Left forelimb (tissue), 1 donor: ENCODE data around the gene DDX10.

ENCODE experiments used
- DNase-seq: peaks from one replicate; pipeline ENCODE4 v3.0.0-alpha.2; 2018; ENCODE audit warnings: low spot score

DDX10 gene

DNA sequence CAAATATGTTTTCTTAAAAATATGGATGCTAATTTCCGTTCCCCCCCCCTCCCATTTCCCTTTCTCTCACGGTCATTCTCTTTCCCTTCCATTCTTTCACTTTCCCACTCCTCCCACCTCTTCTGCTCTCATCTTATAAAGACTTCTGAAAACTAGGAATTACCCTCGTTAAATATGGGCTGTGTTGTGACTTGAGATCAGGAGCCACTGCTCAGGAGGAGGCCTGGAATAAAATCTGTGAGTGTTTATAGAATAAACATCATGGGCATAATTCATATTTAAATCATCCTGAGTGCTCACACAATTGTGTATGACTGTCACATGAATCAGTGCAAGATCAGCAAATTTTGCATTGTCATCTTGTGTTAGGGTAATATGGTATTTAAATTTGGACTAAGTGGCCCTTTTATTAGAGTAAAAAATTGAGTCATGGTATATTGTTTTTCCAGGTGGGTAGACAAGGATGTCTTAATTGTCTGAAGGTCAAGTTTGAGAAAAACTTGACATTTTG lies 208.0 kb downstream of the DDX10 start:
- DNase-seq: no peak

DNA sequence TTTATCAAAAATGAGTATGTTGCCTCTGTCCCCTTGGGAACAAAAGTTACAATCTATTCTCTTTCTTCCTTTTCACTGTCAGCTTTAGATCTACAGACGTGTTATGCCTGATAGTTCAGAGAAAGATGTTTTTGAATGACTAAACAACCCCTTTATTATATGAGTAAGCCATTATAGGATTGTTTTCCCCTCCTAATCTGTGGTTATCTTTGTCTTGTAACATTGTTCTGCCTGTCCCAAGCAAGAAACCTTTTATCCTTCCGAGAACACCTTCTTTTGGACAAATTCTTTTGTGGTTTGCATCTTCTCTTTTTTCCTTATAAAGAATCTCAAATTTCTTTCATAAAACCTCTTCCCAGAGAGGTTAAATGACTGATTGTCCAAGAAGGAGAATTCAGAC lies 208.4 kb downstream of the DDX10 start:
- no peak for DNase-seq

DNA sequence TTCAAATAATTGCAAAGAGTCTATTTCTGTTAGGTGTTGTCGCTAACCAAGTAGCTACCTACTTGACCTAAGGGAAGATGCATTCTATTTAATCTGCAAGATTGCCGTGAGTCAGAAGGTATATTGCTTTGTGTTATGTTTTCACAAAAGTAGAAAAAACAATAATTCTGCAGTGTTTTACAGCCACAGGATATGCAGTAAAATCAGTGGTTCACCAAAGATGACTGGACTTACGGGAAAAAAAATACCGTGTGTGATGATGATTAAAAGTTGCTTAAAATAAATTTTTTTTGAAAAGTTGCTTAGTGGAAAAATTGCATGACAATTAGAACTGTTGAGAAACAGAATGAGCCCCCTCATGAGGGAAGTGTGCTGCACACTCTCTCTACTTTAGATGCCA lies 209.1 kb downstream of the DDX10 start:
- DNase-seq: no peak

DNA sequence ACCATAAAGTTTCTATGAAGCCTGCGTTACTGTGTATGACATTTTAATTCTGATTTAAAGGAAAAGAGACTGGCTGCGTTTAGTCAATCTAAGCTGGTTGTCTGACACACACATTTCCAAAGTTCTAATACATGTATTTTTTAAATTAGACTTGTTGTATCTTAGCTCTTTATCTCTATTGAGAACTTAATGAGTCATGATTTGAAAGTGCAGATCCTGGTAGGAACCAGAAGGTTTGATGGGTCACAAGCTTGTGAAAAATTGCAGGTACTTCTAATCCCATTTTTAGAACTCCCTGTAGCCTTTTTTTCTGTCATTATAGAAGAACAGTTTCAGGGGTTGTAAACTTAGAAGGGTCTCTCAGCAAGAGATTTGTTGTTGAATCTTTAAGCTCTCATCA lies 210.3 kb downstream of the DDX10 start:
- no peak for DNase-seq

DNA sequence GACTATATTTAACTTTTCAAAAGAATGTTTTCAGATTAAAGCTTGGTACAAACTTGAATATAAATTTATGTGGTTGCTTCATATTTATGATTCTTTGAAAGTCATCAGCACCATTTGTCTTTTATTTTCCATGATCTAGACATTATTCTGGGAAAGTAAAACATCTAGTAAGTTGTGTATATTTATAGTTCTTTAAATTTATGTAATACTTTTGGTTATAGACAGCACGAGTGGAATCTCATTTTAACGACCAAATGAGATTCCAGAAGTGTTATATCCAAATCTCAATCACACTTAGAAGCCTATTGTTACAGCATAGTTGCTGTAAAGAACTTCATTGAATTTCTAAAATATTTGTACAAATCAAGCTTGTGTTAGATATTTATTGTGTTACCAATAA lies 212.3 kb downstream of the DDX10 start:
- no peak for DNase-seq

DNA sequence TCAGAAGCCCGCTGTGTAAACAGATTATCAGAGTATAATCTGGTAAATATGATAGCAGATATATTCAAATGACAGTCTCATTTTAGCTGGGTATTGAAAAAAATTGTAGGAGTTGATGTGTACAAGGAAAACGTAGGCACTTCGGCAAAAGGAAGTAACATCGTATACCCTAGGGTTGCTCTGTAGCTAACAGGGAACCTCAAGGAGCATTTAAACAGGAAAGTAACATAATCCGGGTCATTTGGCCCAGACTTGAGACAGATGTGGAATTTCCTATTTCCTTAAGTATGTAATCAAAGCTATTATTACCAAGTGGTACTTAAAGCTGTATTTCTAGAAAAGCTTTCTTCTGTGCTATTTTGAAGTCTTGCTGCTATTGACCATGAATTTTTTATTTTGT lies 215.6 kb downstream of the DDX10 start:
- no peak for DNase-seq

DNA sequence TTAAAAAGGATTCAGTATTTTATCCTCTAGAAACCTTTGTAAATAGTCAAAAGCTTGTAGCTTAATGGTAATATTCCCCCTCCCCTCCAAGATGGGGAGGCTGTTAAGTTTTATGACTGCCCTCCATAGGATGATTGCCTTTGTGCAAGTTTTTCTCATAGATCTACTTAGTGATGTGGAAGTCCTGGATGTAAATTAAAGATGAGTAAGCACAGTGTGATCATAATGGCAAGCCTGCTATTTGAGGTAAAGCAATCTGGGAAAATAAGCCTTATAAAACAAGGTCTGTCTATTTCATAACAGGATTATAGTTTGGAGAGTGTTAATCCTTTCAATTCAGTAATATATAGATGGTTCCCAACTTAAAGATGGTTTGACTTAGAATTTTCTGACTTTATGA lies 216.3 kb downstream of the DDX10 start:
- no peak for DNase-seq

DNA sequence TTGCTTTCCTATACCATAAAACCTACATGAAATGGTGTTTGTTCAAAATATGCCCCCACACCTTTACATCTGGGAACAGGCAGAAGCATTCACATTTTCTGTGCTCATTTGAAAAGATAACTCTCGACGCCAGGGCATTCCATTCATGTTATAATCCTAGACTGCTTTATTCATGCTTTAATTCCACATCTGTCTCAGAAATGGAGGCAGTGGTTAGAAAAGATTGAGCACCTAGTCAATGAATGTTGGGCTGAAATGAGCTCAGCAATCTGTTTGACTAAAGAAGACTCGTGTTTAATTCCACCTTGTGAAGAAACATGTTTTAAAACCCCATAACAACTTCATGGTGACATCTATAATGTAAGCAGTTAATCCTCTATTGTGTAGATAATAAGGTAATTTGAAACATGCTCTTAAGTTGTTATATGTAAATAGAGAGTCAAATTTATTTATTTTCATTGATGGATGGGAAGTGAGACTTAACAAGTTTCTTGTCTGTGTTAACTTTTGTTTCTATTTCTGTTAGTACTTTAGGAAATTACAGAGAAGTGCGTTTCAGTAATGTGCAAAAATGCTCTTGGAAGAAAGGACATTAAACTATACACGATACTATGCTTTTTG lies 217.5 kb downstream of the DDX10 start:
- DNase-seq: no peak

DNA sequence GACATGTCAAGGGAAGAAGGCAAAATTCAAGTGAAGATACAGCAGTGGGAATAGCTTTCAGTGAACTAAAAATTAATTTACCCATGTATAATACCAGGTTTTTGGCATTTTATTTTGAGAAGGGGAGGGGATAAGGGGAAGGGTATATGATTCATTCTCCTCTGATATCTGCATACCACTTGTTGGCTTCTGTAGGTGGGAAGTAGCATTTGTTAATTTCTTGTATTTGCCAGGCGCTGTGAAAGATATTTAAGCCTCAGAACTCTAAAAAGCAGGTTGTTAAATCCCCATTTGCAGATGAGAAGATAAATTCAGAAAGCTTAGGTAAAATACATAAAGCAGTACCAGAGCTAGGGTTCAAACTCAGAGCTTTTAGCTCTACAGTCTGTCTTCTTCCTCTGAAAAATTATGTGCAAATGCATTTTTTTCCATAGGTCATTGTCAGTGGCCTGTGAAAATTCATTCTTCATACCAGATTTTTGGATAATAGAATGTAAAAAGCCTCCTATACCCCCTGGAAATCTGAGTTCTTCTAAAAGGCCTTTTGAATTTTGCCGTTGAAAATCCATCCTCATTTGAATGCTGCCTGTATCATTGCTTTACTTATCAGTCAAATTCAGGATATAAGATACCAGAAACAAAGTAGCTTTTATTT lies 221.3 kb downstream of the DDX10 start:
- DNase-seq: no peak

DNA sequence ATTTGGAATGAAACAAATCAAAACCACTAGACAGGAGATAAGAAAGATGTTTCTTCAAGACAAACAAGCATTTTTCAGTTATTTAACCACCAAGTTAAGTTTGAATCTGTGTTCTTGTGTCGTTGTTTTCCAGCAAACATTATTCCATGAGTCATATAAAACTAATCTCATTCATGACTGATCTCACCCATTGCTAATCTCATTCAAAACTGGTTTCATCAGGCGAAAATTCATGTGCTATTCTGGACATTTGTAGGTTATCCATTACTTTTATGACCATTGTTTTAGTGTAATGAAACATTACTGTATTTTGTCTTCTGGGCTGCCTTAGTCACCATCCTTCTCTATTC lies 221.8 kb downstream of the DDX10 start:
- DNase-seq: no peak

DNA sequence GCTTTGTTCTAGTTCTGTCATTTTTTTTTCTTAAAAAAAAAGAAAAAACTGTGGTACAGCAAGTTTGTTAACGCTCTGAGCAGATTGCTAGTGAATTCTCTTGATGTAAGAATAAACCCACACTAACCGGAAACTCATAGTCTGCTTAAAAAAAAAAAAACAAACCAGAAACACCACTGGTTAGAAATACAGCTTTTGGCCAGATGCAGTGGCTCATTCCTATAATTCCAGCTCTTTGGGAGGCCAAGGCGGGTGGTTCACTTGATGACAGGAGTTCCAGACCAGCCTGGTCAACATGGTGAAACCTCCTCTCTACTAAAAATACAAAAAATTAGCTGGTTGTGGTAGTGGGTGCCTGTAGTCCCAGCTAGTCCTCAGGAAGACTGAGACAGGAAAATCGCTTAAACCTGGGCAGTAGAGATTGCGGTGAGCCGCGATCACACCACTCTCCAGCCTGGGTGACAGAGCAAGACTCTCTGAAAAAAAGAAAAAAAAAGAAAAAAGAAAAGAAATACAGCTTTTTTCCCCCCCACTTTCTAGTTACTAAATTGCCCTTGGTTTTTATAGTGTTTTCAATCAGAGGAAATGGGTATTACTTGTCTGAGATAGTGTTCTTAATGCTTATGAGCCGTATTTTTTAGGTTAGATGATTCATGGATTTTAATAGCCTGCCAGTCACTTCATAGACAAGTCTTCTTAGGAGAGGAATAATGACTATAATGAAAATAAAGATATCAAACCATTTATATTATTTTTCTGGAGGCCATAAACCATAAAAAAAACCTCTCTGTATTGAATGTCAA lies 222.8 kb downstream of the DDX10 start:
- DNase-seq: no peak

DNA sequence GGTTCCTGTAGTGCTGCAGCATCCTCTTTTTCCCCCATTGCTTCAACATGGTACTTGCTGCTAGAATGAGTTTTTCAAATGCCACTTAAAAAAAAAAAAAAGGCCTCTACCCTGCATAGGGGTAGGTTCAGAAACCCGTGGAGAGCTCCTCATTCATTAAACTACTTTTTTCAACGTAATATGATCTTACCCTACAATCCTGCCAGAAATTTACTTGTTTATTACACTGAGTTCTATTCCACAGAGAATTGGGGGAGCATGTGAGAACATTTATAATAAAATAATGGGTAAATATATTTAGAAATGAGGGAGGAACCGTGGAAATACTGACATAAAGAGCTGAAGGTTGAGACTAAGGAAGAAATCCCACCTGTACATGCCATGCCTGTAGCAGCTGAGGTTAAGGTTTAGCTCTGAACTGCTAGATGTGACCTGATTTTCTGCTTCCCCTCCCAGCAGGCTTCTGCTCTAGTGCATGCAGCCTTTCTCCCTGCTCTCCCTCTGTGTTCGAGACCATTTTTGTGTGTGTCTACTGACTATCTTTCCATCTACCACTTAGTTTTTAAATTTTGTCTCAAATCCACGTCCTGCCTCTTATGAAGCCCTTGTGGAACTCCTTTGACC lies 225.7 kb downstream of the DDX10 start:
- DNase-seq: no peak

DNA sequence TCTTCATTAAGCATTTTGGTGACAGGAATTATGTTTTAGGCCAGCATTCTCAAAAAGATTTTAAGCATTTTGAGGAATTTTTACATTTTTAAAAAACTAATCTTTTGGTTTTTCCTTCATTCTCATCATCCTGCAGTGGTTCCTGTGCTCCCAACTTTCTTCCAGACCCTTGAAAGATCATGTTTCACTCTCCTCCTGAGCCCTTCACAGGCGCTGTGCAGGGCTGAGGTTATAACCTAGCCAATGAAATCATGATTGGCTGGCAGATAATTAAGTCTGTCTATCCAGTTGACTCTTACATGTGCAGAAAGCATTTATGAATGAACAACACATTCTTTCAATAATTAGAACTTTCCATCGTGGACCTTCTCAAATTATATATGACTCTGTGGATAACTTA lies 226.3 kb downstream of the DDX10 start:
- no peak for DNase-seq

DNA sequence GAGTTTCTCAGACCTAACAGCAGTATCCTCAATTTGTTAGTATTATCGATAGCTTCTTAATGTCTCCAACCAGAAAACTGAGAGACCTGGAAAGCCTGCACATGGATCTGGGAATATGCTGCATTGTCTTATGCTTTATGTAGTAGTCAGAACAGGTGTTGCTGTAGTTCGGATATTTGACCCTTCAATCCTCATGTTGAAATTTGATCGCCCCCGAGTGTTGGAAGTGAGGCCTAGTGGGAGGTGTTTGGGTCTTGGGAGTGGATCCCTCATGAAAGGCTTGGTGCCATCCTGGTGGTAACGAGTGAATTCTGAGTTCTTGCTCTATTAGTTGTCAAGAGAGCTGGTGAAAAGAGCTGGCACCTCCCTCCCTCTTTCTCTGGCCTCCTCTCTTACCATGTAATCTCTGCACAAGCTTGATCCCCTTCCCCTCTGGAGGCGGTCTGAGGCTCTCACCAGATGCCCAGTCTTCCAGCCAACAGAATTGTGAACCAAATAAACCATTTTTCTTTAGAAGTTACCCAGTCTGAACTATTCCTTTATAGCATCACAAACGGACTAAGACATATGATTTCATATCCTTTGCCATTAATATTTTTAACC lies 227.1 kb downstream of the DDX10 start:
- no peak for DNase-seq

DNA sequence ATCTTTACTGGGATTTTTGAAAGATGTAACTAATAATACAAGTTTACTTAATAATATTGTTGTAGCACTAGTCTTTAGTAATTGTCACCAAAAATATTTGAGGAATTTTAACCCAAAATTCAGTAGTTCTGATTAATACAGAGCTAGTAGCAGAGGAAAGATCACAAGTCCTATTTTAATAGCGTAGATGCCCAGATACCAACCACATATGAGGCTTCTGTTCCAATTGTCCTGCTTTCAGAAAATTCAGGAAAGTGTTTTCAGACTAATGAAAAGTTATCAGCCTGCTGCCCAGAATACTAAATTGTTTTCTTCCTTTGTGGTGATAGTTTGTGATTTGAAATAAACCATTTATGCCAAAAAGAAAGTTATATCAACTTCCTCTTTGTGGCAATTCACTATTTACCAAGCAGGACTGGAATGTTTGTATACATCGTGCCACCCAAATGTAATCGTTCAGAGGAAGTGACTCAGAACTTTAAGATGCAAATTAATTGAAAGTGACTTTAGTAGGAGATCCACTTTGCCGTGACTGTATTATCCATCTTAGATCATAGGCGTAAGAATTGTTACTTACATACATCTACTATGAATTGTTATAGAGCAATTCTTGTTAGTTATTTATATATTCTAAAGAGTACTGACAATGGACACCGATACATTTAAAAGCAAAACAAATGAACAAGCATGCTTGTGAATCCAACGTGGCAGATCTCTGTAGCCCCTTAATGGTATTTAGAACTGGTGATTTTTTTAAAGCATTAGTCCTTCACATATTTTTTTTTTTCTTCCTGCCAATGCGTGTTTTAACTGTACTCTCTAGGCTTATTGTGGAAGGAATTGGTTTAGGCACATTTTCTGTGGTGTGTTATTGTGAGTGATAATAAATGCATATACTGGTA lies 231.0 kb downstream of the DDX10 start:
- no peak for DNase-seq

DNA sequence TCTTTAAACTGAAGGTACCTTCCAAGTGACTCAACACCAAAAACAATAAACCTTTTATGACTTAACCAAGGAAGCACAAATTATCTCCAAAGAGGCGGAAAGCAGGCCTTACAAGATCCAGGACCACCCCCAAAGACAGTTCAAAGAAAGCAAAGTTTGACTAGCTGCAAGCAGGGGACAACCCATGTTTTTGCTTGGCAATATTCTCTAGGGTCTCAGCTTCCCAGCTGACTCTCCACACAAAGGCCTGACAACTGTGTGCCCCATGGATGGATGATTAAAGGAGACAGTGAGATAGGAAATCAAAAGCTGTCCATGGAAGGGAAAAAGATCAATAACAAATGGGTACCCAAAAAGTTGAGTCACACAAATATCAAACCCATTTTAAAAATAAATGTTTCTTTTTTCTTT lies 232.2 kb downstream of the DDX10 start:
- DNase-seq: no peak

DNA sequence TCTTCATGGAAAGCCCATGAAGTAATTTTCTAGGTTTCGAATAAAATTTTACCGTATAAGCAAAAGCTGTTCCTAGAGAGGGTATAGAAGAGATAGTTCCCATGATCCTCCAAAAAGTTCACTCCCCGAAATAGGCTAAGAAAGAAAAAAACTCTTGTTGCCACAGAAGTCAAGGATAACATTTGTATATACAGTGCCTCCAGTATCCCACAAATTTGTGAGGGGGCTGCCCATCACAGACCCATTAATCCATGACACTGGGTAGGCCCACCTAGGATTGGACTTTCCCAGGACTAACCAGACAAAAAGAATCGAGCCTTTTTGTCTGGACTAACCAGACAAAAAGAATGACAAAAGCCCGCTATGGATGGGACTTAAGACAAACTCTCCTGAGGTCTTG lies 233.0 kb downstream of the DDX10 start:
- no peak for DNase-seq

DNA sequence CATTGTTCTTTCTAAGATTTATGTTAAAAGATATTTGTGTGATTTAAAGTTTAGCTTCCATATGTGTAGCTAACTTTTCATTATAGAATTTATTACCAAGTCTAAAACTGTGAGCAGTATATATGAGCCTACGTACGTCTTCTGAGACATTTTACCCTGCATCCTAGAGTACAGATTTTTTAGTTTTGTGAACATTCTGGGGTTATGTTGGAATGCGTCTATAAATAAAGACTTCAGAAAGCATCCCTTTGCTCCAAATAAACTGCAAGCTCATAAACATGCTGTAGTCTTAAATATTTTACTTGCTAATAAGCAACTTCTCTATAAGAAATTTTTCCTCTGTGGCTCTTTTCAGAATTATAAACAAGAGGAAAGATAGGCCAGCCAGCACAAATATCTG lies 236.5 kb downstream of the DDX10 start:
- no peak for DNase-seq

DNA sequence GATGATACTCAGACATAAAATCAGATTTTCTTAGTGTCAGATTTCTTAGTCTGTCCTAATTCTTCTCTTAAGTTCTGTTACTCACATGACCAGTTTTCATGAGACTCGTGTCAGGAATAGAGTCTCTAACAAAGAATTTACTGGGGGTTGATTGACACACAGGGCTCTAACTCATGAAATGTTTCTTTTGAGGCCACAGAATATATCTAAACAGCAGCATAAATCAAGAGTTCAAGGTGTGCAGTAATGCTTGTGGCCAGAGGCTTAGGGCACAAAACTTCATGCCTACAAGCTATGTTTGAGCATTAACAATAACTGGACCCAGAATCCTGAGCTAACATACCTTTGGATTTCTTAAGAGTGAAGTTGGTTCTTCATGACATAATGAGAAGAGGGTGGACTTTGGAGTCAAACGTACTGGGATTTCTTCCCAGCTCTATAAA lies 237.2 kb downstream of the DDX10 start:
- DNase-seq: no peak

DNA sequence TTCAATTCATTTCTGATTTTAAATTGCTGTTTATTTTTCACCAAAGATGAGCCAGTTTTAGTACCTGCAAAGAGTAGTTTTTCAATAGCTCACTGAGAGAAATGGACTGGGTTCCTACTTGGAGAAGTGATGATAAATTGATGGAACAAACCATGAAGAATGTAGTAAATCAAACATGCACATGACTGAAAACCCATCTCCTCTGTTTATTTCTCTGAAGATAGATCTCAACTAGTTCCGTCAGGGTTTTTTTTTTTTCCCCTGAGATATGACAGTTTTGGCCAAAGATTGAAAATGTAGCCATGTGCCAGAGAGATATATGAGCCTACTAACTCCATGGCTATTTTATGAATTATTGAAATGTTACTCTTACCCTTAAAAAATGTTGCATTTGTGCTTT lies 239.6 kb downstream of the DDX10 start:
- no peak for DNase-seq

DNA sequence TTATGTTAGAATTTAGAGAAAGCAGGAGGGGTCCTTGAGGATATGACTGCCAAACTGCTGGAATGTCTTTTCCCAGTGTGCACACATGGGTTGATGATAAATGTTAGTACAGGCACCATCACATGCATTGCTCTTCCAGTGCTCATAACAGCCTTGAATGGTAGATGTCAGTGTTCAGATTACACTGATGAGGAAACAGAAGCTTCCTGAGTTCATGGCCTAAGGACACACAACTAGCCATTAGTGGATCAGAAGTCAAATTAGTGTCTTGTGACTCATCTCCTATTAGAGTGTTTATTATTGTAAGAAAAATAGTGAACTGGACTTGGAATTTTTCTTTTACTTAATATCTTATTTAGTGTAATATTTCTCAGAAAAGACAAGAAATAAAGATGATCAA lies 241.5 kb downstream of the DDX10 start:
- no peak for DNase-seq
